Nephron progenitor cell (in vitro differentiated cells): Measurements from ENCODE around the gene PPFIBP2.

Source experiments
- DNase-seq: peaks from one replicate; pipeline ENCODE4 v3.0.0; 2021
- H3K27ac Mint-ChIP-seq: 2 replicates; pipeline ENCODE4 v1.8.0; 2021; ENCODE audit warnings: mild to moderate bottlenecking, moderate library complexity, mixed read lengths
- H3K27me3 Mint-ChIP-seq: 2 replicates; pipeline ENCODE4 v1.8.0; 2021; ENCODE audit warnings: mild to moderate bottlenecking, low read depth, mixed read lengths; ENCODE audit not compliant: poor library complexity
- H3K36me3 Mint-ChIP-seq: 2 replicates; pipeline ENCODE4 v1.8.0; 2021; ENCODE audit warnings: low read depth, mixed read lengths
- H3K4me1 Mint-ChIP-seq: 2 replicates; pipeline ENCODE4 v1.8.0; 2021; ENCODE audit warnings: mixed read lengths
- H3K4me3 Mint-ChIP-seq: 2 replicates; pipeline ENCODE4 v1.8.0; 2021; ENCODE audit warnings: mild to moderate bottlenecking, moderate library complexity, mixed read lengths
- H3K9me3 Mint-ChIP-seq: 2 replicates; pipeline ENCODE4 v1.8.0; 2021; ENCODE audit warnings: mild to moderate bottlenecking, moderate library complexity, mixed read lengths
- CTCF ChIP-seq: fragments of 200-600 bp; sonication (generic); IDR thresholded peaks from 2 replicates; pipeline ENCODE4 v1.5.0; 2021; ENCODE audit warnings: antibody characterized with exemption

The PPFIBP2 gene

GRCh38 chr11:7523416-7524210, 9.8 kb downstream of the PPFIBP2 start:
- Mint-ChIP-seq H3K27ac (no peak overlapping the region), H3K27me3 (peaks cover 9% of the 10 kb centered on the region), H3K9me3 (peaks cover 2% of the 10 kb centered on the region), H3K36me3 (peaks cover 6% of the 10 kb centered on the region), H3K4me1 (peaks cover 13% of the 10 kb centered on the region), H3K4me3 (no peak overlapping the region)
- TF ChIP-seq CTCF: no peak
- no peak for DNase-seq

GRCh38 chr11:7524462-7525235, 10.8 kb downstream of the PPFIBP2 start:
- no peak overlapping the region for H3K4me3 Mint-ChIP-seq
- H3K27me3 Mint-ChIP-seq: peaks cover 9% of the 10 kb centered on the region
- TF ChIP-seq CTCF: no peak
- peaks cover 13% of the 10 kb centered on the region for H3K4me1 Mint-ChIP-seq
- H3K36me3 Mint-ChIP-seq: no peaks in the 10 kb centered on the region
- H3K27ac Mint-ChIP-seq: no peak overlapping the region
- no peaks in the 10 kb centered on the region for H3K9me3 Mint-ChIP-seq
- no peak for DNase-seq

DNA sequence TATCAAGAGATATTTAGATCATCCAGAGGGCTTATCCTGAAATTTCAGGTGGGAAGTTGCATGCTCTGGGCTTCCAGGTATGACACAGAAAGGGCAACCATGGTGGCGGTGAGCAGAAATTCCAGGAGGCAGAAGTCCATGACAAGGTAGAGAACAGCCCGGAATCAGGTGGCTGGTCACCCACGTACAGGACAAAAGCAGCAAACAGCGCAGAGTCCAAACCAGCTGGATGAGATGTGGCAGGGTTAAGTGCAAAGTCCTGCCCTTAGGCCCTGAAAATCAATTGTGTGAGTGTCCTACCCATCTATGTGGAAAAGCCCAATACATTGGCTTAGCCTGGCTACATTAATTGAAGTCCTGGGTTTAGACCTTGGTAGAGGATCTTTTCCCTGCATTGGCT, 11.6 kb downstream of the PPFIBP2 start:
- Mint-ChIP-seq H3K9me3 (no peaks in the 10 kb centered on the region), H3K27ac (no peak overlapping the region), H3K4me1 (peaks cover 13% of the 10 kb centered on the region), H3K36me3 (no peaks in the 10 kb centered on the region), H3K27me3 (peaks cover 9% of the 10 kb centered on the region), H3K4me3 (no peak overlapping the region)
- DNase-seq: no peak
- no peak for TF ChIP-seq CTCF

DNA sequence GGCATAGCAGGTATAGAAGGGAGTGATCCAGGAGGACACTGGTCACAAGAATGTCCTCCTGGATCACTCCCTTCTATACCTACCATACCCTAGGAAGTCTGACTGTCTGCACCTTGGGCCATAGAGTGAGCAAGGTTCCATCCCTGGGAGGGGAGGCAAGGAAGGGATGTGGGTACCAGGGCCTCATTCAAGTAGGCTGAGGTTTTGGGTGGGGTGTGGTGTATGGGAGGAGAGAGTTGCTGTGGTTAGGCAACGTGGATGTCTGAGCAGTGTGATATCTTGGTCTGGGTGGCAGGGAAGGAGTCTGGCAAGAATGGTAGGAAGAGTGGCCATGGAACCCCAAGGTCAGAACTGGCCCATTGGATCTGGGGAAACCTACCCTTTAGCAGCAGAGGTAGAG, 13.2 kb downstream of the PPFIBP2 start:
- H3K4me3 Mint-ChIP-seq: no peak overlapping the region
- H3K27ac Mint-ChIP-seq: no peak overlapping the region
- H3K27me3 Mint-ChIP-seq: peaks cover 13% of the 10 kb centered on the region

GRCh38 chr11:7528514-7529049, 14.8 kb downstream of the PPFIBP2 start:
- no peak for DNase-seq
- H3K4me3 Mint-ChIP-seq: no peak overlapping the region
- no peaks in the 10 kb centered on the region for H3K9me3 Mint-ChIP-seq
- TF ChIP-seq CTCF: no peak
- H3K27ac Mint-ChIP-seq: no peak overlapping the region
- peaks cover 15% of the 10 kb centered on the region for H3K4me1 Mint-ChIP-seq
- peaks cover 13% of the 10 kb centered on the region for H3K27me3 Mint-ChIP-seq
- no peaks in the 10 kb centered on the region for H3K36me3 Mint-ChIP-seq

More for the DNA sequence above, 13.2 kb downstream of the PPFIBP2 start:
- no peak for DNase-seq
- no peaks in the 10 kb centered on the region for H3K36me3 Mint-ChIP-seq
- peaks cover 13% of the 10 kb centered on the region for H3K4me1 Mint-ChIP-seq
- no peaks in the 10 kb centered on the region for H3K9me3 Mint-ChIP-seq
- no peak for TF ChIP-seq CTCF
